Neuron (in vitro differentiated cells): ENCODE measurements around the gene PTPRN2.
"Not testable (repeated sequence)": the region's sequence is repeated elsewhere in the genome, so short reads cannot be mapped to it uniquely, and the experiment has no call there.

Experiments
- H2AFZ ChIP-seq: one replicate; pipeline ENCODE4 v1.6.1; 2013; ENCODE audit warnings: low read depth, mild to moderate bottlenecking, inconsistent platforms, low read length, moderate library complexity
- H3K27me3 ChIP-seq: one replicate; pipeline ENCODE4 v1.6.1; 2013; ENCODE audit warnings: low read length; ENCODE audit not compliant: insufficient read depth
- H3K36me3 ChIP-seq: one replicate; pipeline ENCODE4 v1.6.1; 2013; ENCODE audit warnings: low read length; ENCODE audit not compliant: insufficient read depth
- H3K4me1 ChIP-seq: one replicate; pipeline ENCODE4 v1.6.1; 2013; ENCODE audit warnings: low read length; ENCODE audit not compliant: insufficient read depth
- H3K4me3 ChIP-seq: 2 replicates; pipeline ENCODE4 v1.5.1; 2013; ENCODE audit warnings: mild to moderate bottlenecking, low read length, moderate library complexity
- H3K9me3 ChIP-seq: one replicate; pipeline ENCODE4 v1.6.1; 2013; ENCODE audit warnings: low read length

The PTPRN2 gene

DNA sequence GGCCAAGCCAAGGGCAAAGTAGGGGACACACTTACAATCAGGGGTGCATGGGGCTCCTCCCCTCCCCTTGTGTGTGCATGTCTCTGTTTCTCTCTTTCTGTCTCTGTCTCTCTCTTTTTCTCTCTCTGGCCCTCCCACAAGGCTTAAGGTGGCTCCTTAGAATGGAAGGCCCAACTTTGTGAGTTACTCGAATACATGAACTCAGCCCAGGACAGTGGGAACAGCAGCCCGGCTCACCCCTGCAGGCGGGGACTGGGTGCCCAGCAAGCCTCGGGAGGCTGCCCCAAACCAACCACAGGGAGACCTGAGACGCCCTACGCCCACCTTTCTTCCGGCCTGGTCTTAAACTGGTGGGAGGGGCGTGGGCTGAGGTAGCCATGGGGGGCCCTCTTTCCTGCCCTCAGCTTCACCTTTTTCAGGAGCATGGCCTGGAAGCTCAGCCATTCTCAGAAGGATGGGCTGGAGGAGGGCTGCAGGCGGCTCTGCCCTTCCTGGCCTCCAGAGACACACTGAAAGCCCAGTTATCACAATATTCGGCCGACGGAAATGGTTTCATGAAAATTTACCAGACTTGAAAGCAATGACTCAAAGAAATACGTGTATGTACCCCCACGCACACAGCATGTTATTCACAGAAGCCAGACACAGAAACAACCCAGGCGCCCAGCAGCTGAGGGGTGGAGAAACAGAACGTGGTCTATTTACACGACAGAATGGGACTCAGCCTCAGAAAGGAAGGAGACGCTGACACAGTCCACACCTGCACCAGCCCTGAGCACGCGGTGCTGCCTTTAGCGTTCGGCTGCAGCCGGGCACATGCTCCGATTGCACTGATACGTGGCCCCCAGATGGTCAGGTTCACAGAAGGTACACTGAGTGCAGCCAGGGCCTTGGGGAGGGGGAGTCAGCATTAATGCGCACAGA lies 229.5 kb downstream of the PTPRN2 start:
- H2AFZ ChIP-seq: no peak overlapping the region
- no peaks in the 10 kb centered on the region for H3K27me3 ChIP-seq
- H3K4me1 ChIP-seq: no peaks in the 10 kb centered on the region
- H3K9me3 ChIP-seq: no peaks in the 10 kb centered on the region
- no peaks in the 10 kb centered on the region for H3K36me3 ChIP-seq
- no peak overlapping the region for H3K4me3 ChIP-seq

DNA sequence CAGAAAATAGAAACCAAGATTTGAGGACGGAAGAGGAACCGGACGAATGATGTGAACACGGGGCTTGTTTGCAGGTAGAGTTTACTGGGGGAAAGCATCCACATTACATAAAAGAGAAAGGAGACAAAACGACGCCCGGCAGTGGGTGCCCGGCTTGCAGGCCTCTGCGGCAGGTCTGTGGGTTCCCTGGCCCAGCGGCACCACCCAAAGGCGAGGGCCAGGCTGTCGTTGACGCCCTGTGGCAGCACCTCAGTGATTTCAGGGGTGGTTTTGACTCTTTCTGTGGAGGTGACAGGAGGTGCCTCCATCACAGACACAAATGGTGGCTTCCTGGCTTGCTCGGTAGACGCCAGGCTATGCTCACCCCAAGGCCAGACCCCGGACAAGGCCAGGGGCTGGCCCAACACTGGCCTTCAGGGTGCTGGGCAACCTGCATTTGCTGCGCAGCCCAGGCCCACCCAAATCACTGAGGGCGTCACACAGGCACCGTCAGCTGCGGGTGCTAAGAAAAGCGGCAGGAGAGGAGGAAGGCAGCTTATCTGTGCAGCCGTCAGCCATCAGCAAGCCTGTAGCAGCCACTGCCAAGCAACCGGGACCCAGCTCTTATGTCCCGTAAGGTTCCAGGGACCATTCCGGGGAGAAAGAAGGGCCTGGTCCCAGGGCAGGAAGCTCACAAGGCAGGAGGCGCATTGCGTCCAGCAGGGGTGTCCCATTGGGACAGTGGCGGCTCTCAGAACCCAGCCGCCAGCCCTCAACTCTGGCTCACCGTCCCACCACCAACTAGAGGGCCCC lies 230.3 kb downstream of the PTPRN2 start:
- Histone ChIP-seq H3K4me3 (no peak overlapping the region), H3K9me3 (no peaks in the 10 kb centered on the region), H3K27me3 (peaks cover 4% of the 10 kb centered on the region), H3K4me1 (no peaks in the 10 kb centered on the region), H3K36me3 (no peaks in the 10 kb centered on the region), H2AFZ (no peak overlapping the region)

DNA sequence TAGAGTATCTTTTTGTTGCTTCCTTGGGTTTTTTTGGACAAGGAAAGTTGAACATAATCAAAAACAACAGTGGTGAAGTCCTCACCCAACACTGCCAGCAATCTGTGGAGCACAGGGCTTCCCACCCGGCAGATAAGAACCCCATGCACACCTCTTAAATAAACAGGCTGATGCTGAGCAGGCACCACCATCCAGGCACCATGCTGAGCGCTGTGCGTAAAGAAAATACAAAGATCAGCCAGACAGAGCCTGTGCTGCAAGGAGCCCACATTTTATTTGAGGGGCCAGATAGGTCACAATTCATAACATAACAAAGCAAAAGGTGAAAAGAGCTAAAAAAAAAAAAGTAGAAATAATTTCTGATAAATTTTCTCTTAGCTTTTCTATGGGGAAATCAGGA lies 231.2 kb downstream of the PTPRN2 start:
- H3K27me3 ChIP-seq: peaks cover 9% of the 10 kb centered on the region
- no peak overlapping the region for H2AFZ ChIP-seq
- no peaks in the 10 kb centered on the region for H3K9me3 ChIP-seq
- no peaks in the 10 kb centered on the region for H3K36me3 ChIP-seq
- H3K4me3 ChIP-seq: no peak overlapping the region
- no peaks in the 10 kb centered on the region for H3K4me1 ChIP-seq

DNA sequence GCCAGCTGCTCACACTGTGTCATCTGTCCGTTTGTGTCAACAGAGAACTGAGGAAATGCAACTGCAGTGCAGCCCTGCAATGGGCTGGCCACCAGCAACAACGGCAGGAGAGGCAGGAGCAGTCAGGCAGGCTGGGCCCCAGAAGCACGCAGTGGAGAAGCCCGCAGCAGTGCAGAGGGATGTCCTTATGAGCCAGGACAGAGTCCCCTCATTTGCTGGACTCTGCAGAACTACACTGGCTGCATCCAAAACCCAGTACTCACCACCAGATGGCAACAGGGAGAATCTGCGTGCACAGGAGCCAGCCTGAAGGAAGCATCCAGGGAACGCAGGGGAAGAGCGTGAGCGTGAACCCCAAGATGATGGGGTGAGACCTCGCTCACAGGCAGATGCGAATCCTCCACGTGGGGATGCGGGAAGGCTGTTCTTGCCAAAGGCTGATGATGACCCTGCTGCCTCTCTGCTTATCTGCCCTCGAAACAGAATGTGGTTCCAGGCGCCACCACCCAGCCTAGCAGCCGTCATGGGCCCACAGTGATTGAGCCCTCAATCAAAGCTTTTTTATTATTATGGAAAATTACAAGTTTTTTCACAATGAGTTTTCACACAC lies 232.1 kb downstream of the PTPRN2 start:
- no peaks in the 10 kb centered on the region for H3K36me3 ChIP-seq
- no peaks in the 10 kb centered on the region for H3K4me1 ChIP-seq
- H3K4me3 ChIP-seq: no peak overlapping the region
- H2AFZ ChIP-seq: no peak overlapping the region
- H3K9me3 ChIP-seq: no peaks in the 10 kb centered on the region
- peaks cover 16% of the 10 kb centered on the region for H3K27me3 ChIP-seq

DNA sequence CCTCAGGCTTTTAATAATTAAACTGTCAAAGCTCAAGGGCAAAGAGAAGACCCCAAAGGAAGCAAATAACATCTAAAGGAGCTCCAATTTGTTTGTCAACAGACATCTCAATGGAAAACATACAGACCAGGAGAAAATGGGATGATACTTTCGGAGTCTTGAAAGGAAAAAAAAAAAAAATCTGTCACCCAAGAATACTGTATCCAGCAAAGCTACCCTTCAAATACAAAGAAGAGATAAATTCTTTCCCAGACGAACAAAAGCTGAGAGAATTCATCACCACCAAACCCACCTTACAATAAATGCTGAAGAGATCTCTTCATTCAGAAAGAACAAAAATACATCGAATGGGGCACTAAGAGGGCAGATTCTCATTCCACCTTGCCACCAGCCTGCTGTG lies 232.8 kb downstream of the PTPRN2 start:
- Histone ChIP-seq H3K36me3 (no peaks in the 10 kb centered on the region), H3K4me3 (no peak overlapping the region), H3K27me3 (peaks cover 22% of the 10 kb centered on the region), H3K4me1 (no peaks in the 10 kb centered on the region), H3K9me3 (no peaks in the 10 kb centered on the region), H2AFZ (no peak overlapping the region)

DNA sequence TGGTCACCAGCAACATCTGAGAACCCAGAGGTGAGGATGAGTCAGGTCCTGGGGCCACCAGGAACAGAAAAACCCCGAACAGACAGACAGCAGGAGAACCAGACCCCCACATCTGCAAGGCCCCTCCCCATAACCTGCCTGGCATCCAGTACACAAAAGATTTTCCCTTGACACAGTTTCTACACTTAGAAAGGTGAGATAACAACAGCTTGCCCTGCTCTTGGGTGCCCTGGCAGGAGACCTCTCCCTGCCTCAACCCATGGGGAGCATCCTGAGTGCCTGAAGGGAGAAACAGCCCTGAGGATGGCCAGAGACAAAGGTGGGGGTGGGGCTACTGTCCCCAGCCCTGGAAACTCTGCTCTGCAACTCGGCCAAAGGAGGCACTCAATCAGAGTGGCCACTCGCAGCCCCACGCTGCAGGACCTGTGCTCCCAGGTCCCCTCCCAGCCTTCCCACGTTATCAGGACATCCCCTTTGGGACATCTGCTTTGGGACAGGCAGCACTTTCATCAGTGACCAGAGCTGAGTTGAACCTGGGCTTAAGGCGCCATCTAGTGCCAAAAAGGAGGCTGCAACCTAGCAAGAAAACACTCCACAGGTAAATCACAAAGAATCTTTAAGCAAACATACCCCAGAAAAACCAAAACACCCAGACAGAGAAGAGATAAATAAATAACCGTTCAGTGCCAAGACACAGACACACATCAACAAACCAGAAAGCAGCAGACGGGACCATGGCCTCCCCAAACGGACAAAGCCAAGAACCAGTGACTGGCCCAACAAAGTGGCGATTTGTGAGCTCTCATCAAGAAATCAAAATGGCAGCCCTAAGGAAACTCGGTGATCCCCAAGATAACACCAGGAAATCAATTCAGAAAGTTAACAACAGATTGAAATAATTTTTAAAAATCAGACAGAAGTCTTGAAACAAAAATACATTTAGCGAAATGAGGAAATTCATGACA lies 233.7 kb downstream of the PTPRN2 start:
- peaks cover 25% of the 10 kb centered on the region for H3K27me3 ChIP-seq

DNA sequence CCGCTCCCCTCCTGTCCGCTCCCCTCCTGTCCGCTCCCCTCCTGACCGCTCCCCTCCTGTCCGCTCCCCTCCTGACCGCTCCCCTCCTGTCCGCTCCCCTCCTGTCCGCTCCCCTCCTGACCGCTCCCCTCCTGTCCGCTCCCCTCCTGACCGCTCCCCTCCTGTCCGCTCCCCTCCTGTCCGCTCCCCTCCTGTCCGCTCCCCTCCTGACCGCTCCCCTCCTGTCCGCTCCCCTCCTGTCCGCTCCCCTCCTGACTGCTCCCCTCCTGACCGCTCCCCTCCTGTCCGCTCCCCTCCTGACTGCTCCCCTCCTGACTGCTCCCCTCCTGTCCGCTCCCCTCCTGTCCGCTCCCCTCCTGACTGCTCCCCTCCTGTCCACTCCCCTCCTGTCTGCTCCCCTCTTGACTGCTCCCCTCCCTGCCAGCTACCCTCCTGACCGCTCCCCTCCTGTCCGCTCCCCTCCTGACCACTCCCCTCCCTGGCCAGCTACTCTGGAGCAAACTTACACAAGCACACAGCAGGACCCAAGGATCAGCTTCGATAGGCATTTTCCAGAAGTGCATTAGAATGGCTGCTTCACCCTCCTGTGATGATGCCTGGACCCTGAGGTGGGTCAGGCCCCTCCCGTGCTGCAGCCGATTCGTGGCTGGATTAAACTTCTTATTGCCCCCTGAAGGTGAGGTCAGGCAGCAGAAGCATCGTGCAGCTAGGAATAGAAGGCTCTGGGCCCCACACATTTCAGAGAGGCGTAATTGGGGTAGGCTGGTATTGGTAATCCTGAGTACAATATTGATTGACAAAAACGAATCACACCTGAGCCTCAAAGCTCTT lies 235.5 kb downstream of the PTPRN2 start:
- not testable (repeated sequence) for H3K9me3 ChIP-seq, H3K4me1 ChIP-seq, H3K4me3 ChIP-seq, H3K36me3 ChIP-seq, H2AFZ ChIP-seq
- H3K27me3 ChIP-seq: peaks cover 25% of the 10 kb centered on the region

More for the DNA sequence above, 233.7 kb downstream of the PTPRN2 start:
- no peaks in the 10 kb centered on the region for H3K4me1 ChIP-seq
- no peak overlapping the region for H2AFZ ChIP-seq
- H3K4me3 ChIP-seq: no peak overlapping the region
- no peaks in the 10 kb centered on the region for H3K9me3 ChIP-seq
- no peaks in the 10 kb centered on the region for H3K36me3 ChIP-seq

DNA sequence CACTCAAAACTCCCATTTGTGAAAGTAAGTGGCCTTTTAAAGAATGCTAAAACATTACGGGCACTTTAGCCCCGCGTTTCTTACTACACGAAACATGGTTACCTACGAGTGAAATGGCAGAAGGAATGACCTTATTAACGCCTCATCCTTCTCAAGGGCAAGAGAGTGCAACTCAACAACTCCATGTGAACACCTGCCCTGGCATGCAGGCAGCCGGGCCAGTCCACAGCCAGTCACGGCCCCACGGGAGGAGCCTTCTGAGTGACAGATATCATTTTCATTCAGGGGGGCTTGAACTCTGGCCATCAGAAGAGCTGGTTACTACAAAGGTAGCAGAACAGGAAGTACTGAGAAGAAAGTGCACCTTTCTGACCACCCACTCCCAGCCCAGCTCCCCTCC lies 236.1 kb downstream of the PTPRN2 start:
- Histone ChIP-seq H3K4me1 (no peaks in the 10 kb centered on the region), H2AFZ (no peak overlapping the region), H3K9me3 (no peaks in the 10 kb centered on the region), H3K27me3 (peaks cover 25% of the 10 kb centered on the region), H3K36me3 (no peaks in the 10 kb centered on the region), H3K4me3 (no peak overlapping the region)

DNA sequence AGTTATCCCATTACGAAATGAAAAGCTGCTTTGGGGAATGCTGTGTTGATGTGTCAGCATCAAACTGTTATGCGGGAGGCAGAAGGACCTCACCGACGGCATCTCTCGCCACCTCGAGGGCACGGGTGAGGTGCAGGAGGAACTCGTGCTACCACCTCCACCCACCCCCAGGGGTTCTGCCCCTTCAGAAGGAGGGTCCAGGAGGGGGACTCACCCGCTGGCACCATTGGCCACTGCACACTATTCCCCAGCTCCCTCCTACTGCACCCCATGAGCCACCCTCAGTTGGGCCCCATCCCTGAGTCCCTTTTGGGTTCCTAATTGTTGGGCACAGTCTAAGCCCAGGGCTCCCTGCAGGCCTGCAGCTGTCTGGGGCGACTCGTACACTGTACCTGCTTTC lies 236.6 kb downstream of the PTPRN2 start:
- Histone ChIP-seq H3K27me3 (peaks cover 25% of the 10 kb centered on the region), H3K4me3 (no peak overlapping the region), H2AFZ (no peak overlapping the region), H3K4me1 (no peaks in the 10 kb centered on the region), H3K36me3 (no peaks in the 10 kb centered on the region), H3K9me3 (no peaks in the 10 kb centered on the region)

DNA sequence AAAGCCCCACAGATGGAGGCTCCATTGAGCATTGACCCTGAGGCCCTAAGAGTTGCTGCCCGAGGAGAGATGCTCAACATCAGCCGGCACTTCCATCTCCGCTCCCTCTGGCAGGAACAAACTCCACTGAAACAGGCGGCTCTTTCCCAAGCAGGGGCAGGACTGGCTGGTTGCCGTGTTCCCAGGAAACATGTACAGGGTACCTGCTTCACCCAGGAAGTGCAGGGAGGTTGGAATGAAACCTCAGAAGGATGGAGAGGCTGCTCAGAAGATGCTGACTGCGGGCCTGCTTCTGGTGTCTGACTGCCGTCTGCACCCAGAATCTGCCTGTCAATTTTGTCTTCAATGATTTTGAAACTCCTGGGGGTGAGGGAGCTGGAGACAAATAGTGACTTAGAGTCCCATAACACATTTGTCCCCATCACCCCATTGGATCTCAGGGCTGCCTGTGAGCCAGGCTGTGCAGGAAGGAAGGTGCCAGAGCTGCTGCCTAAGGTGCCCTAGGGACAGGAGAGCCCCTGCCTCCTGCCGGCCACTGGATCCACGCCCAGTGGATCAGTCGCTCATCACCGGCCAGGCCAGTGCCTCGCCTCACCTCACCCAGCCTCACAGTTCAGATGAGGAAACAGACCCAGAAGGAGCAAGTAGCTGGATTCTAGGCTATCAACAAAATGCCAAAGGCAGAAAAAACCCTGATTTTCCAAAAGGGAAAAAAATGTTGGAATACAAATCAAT lies 237.3 kb downstream of the PTPRN2 start:
- Histone ChIP-seq H3K4me3 (no peak overlapping the region), H2AFZ (no peak overlapping the region), H3K27me3 (peaks cover 25% of the 10 kb centered on the region), H3K4me1 (no peaks in the 10 kb centered on the region), H3K36me3 (no peaks in the 10 kb centered on the region), H3K9me3 (no peaks in the 10 kb centered on the region)

DNA sequence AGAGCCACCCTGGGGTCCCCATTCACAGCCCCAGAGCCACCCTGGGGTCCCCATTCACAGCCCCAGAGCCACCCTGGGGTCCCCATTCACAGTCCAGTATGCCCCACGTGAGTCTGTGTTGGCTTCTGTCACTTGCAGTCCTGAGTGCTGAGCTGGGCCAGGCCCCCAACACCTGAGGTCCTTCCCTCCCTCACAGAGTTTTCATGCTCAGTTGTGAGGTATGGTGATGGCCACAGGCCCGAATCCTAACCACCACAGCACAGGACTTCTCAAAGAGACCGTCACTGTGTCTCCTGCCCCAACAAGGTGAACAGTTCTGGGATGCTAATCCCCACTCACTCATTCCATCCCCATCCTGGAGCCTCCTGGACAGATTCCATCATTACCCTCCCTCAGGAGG lies 239.2 kb downstream of the PTPRN2 start:
- no peak overlapping the region for H3K4me3 ChIP-seq
- peaks cover 25% of the 10 kb centered on the region for H3K27me3 ChIP-seq
- no peaks in the 10 kb centered on the region for H3K36me3 ChIP-seq
- H2AFZ ChIP-seq: no peak overlapping the region
- no peaks in the 10 kb centered on the region for H3K4me1 ChIP-seq
- no peaks in the 10 kb centered on the region for H3K9me3 ChIP-seq
